Brain pericyte (primary cell): Measurements from ENCODE around the gene PTOV1.

Experiments used
- DNase-seq: peaks from one replicate; pipeline ENCODE4 v3.0.0-alpha.2; 2012; ENCODE audit warnings: low read depth, low spot score

The PTOV1 gene

GRCh38 chr19:49873834-49874233, 22.9 kb downstream of the PTOV1 start:
- DNase-seq = no peak

DNA sequence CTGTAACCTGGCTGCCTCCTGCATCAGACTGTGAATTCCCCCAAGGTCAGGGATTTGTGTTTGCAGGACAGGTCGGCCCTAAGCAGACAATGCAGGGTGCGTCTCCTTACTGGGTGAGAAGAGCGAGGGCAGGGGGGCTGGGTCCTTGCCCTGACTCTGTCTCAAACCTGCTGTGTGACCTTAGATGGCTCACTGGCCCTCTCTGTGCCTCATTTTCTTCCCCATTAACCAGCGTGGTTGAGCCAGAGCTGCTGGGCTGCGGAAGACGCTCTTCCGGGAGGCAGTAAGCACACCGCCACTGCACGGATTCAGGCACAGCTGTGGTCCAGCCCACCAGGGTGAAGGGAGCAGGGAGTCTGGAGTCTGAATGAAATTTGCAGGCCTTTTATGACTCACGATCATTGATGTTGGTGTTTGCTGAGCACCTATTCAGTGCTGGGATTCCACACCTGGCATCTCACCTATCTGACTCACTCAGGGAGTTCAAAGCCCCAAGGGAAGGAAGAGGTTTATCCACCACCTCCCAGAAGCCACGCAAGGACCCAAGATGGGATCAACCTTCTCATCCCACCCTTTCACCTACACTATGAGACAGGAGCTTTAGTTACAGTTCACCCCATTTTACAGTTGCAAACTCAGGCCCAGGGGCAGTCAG, 23.7 kb downstream of the PTOV1 start:
- DNase-seq = no peak

GRCh38 chr19:49875177-49875576, 24.2 kb downstream of the PTOV1 start:
- no peak for DNase-seq

GRCh38 chr19:49875857-49876421, 25.0 kb downstream of the PTOV1 start:
- DNase-seq = no peak

- DNase-seq = peak; percentile 97
Measured at GRCh38 chr19:49876422-49877019, 25.6 kb downstream of the PTOV1 start.

- peak; percentile 100 for DNase-seq
Measured at GRCh38 chr19:49877020-49877878, 26.3 kb downstream of the PTOV1 start, which contains the start of the genes AKT1S1 and TBC1D17. Gene AKT1S1, minus strand, starts transcription at chr19:49877355. Its CDS starts 4,060 bp downstream, at chr19:49873295. Gene TBC1D17, plus strand, starts transcription at chr19:49877702. Its CDS starts 22 bp downstream, at chr19:49877724.

DNA sequence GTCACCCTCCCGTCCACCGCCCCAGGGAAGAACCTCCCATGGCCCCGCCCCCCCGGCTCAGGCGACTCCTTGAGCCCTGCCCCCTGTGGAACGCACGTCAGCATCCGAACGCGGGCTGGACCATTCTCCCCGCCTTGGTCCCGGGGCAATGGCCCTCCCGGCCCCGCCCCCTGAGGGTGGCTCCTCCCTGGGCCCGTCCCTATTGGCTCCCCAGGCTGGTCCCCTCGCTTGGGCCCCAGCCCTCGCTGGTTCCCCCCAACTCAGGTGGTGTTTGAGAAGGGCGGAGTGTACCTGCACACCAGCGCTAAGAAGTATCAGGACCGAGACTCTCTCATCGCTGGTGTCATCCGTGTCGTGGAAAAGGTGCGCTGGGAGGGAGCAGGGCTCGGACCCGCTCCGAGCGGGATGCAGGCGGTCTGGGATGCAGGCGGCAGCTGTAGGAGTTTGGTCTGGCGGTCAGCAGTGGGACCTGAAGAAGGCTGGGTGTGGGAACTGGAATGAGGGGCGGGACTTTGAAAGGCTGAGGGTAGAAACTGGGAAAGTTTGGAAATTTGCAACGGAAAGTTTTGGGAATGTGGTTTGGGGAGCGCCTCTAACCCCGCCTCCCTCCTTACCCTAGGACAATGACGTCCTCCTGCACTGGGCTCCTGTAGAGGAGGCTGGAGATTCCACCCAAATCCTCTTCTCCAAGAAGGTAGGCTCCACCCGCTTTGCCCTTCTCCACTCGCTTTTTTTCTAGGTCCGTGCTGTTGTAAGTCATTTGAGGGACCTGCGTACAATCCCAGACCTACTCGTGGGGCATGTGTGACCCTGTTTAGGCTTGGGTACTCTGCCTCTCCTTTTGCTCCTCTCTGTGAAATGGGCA, 27.2 kb downstream of the PTOV1 start:
- DNase-seq = peak; percentile 91

DNA sequence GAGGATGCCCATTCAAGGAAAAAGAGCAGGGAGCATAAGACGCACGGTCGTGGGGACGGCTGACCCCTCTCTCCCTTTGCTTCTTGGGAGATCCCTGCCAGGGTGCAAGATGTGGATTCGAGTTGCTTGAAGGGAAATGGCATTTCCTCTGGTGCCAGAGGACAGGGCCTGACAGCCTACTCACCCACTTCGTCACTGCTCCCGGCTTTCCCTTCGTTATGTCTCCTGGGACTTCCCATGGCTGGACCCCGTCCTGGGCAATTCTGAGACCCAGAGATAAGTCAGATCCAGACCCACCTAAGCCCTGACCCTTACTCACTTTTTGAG, 27.7 kb downstream of the PTOV1 start:
- no peak for DNase-seq

GRCh38 chr19:49879243-49879963, 28.4 kb downstream of the PTOV1 start:
- no peak for DNase-seq

- no peak for DNase-seq
Measured at GRCh38 chr19:49880162-49880869, 29.4 kb downstream of the PTOV1 start.

- no peak for DNase-seq
Measured at GRCh38 chr19:49881186-49881585, 30.2 kb downstream of the PTOV1 start.

GRCh38 chr19:49881672-49882394, 30.9 kb downstream of the PTOV1 start:
- no peak for DNase-seq

DNA sequence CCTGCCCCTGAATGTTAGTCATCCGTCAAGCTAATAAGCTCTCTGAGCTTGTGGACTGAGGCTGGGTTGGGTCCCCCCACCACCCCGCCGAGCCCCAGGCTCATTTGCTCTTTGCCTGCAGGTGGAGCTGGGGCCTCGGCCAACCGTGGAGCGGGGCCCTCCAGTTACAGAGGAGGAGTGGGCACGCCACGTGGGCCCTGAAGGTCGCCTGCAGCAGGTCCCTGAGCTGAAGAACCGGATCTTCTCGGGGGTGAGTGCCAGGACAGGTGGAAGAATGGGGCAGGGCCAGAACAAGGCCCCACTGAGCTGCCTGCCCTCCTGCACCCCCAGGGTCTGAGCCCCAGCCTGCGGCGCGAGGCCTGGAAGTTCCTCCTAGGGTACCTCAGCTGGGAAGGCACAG, 31.7 kb downstream of the PTOV1 start:
- no peak for DNase-seq

- no peak for DNase-seq
Measured at GRCh38 chr19:49883094-49883493, 32.1 kb downstream of the PTOV1 start.

DNA sequence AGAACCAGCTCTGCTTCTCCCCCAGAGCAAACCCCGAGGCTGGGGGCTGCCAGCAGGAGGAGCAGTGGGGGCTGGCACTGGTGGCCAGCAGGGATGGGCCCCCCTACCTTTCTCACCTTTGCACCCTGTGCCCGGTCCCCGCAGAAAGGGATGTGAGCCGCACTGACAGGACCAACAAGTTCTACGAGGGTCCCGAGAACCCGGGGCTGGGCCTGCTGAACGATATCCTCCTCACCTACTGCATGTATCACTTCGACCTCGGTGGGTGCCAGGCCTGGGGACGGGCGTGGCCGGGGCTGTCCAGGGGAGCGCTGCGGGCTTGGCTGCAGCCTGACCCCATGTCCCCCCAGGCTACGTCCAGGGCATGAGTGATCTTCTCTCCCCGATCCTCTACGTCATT, 33.1 kb downstream of the PTOV1 start:
- DNase-seq = no peak

- DNase-seq = no peak
Measured at GRCh38 chr19:49884760-49885159, 33.8 kb downstream of the PTOV1 start.

- no peak for DNase-seq
Measured at GRCh38 chr19:49887037-49887664, 36.2 kb downstream of the PTOV1 start.

- no peak for DNase-seq
Measured at GRCh38 chr19:49887665-49888509, 36.9 kb downstream of the PTOV1 start.
